D721Med (cell line): ENCODE measurements around the gene AKT2.

Experiments used
- DNase-seq: peaks from one replicate; pipeline ENCODE4 v3.0.0; 2011; ENCODE audit warnings: low spot score; ENCODE audit not compliant: insufficient read length
- FAIRE-seq: peaks from 2 replicates; lab custom pipeline; 2011; peaks lifted over from hg19 to GRCh38; lab: Jason Lieb, UNC
- TF ChIP-seq, protein P1 (sequence below): IDR thresholded peaks from 2 replicates; pipeline ENCODE4 v1.5.1; 2012; ENCODE audit warnings: mild to moderate bottlenecking, control low read depth; ENCODE audit not compliant: insufficient read depth; ENCODE audit errors: missing control alignments

Gene AKT2

DNA sequence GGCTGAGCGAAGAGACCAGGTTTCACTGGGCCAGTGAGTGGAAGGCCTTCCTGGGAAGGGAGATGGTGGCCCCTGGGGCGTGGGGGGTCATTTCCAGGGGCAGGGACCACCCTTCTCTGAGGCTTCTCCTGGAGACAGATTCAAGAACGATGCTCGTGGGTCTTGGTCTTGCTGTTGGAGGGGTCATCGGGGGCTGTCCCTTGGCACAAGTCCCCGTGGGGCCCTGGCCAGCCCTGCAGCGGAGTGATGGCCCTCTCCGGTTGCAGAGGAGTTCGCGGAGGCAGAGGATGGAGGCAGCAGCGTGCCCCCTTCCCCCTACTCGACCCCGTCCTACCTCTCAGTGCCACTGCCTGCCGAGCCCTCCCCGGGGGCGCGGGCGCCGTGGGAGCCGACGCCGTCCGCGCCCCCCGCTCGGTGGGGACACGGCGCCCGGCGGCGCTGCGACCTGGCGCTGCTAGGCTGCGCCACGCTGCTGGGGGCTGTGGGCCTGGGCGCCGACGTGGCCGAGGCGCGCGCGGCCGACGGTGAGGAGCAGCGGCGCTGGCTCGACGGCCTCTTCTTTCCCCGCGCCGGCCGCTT is 71.8 kb downstream of the AKT2 start:
- no peak for DNase-seq
- no peak for FAIRE-seq
- TF ChIP-seq, protein P1, sequence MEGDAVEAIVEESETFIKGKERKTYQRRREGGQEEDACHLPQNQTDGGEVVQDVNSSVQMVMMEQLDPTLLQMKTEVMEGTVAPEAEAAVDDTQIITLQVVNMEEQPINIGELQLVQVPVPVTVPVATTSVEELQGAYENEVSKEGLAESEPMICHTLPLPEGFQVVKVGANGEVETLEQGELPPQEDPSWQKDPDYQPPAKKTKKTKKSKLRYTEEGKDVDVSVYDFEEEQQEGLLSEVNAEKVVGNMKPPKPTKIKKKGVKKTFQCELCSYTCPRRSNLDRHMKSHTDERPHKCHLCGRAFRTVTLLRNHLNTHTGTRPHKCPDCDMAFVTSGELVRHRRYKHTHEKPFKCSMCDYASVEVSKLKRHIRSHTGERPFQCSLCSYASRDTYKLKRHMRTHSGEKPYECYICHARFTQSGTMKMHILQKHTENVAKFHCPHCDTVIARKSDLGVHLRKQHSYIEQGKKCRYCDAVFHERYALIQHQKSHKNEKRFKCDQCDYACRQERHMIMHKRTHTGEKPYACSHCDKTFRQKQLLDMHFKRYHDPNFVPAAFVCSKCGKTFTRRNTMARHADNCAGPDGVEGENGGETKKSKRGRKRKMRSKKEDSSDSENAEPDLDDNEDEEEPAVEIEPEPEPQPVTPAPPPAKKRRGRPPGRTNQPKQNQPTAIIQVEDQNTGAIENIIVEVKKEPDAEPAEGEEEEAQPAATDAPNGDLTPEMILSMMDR: no peak

DNA sequence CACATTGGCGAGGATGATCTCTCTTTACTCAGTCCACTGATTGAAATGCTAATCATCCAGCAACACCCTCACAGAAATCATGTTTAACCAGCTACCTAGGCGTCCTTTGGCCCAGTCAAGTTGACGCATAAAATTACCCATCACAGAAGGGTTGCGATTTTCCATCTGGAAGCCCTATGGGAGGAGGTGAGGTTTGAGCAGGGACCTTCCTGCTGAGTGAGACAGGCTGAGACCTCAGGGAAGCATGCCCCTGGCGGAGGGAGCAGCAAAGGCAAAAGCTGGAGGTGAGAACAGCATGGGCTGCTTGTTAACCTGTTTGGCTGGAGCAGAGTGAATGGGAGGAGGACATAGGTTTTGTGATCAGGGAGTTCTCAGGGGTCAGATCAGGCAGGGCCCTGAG is 74.3 kb downstream of the AKT2 start:
- no peak for FAIRE-seq

DNA sequence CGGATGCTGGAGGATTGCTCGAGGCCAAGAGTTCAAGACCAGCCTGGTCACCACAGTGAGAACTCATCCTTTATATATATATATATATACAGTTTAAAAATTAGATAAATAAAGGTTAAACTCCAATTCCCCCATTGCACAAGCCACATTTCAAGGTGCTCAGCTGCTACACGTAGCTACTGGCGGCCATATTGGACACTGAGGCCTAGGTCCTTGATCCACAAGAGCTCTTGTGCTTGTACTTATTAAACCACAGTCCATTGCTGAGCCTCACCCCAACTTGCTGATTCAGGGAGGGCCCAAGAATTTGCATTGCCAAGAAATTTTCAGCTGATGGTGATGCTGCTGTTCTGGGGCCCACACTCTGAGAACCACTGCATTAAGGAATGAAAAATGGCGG is 76.5 kb downstream of the AKT2 start:
- FAIRE-seq: no peak
- DNase-seq: no peak
- TF ChIP-seq, protein P1: no peak

More for the DNA sequence above, 74.3 kb downstream of the AKT2 start:
- peak; percentile 10 for DNase-seq
- TF ChIP-seq, protein P1: no peak

DNA sequence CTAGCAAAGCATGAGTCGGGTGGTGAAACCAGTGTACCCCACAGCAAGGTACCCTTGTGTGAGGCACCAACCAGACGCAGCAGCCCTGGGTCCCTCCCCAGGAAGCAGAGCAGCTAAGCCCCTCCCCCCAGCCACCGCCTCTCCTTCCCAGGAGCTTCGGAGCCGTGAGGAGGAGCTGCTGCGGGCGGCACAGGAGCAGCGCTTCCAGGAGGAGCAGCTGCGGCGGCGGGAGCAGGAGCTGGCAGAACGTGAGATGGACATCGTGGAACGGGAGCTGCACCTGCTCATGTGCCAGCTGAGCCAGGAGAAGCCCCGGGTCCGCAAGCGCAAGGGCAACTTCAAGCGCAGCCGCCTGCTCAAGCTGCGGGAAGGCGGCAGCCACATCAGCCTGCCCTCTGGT is 79.4 kb downstream of the AKT2 start:
- TF ChIP-seq, protein P1: no peak
- no peak for FAIRE-seq
- no peak for DNase-seq

DNA sequence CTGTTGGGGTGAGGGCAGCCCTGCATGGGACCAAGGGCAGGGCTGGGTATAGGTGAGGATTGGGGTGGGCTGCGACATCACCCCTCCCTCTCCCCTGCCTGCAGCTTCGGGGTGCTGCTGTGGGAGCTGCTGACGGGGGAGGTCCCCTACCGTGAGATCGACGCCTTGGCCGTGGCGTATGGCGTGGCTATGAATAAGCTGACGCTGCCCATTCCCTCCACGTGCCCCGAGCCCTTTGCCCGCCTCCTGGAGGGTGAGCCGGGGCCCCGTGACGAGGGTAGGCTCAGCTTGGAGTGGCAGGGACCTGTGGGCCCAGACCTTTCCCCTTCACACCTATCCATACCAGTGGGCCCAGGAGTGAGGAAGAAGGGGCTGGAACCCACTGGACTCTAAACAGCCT is 80.8 kb downstream of the AKT2 start:
- no peak for DNase-seq
- no peak for FAIRE-seq
- TF ChIP-seq, protein P1: no peak

DNA sequence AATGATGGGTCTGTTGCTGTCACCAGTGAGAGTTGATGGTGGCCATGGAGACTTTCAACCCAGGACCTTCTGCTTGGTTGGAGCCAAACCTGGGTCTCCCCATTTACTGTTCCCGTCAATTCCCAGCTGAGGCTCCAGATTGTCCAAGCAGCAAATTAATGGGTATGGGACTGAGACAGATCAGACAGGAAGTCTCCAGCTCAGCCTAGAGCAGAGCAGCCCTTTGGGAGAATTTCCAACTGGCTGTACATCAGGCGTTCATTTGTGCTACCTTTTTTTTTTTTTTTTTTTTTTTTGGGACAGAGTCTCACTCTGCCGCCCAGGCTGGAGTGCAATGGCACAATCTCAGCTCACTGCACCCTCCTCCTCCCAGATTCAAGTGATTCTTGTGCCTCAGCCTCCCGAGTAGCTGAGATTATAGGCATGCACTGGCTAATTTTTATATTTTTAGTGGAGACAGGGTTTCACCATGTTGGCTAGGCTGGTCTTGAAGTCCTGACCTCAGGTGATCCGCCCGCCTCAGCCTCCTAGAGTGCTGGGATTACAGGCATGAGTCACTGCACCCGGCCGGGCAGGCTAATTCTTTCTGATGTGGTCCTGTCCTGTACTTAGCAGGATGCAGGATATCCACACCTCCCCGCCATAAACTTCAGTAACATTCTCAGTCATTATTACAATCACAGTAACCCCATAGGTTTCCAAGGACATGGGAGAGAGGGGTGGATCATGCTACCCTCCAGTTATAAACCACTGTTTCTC is 84.6 kb downstream of the AKT2 start:
- DNase-seq: no peak
- TF ChIP-seq, protein P1: no peak
- no peak for FAIRE-seq
